GM18508 (cell line): Measurements from ENCODE around the gene CAMK2B.
A peak's percentile ranks its signal among the peaks of the same experiment; 100 is the strongest.
"Not testable (repeated sequence)": the region's sequence is repeated elsewhere in the genome, so short reads cannot be mapped to it uniquely, and the experiment has no call there.

ENCODE experiments used
- ATAC-seq: cut with Tn5 transposase; IDR thresholded peaks from one replicate; pipeline ENCODE4 v1.9.1; 2021; ENCODE audit warnings: moderate number of reproducible peaks; ENCODE audit not compliant: insufficient read depth, unreplicated experiment

The CAMK2B gene

GRCh38 chr7:44200699-44201461, 124.5 kb downstream of the CAMK2B start, which contains the start of gene YKT6:
YKT6 (plus strand) TSS chr7:44200978; CDS start chr7:44201136, 158 bp downstream.
- peak; percentile 96 for ATAC-seq

DNA sequence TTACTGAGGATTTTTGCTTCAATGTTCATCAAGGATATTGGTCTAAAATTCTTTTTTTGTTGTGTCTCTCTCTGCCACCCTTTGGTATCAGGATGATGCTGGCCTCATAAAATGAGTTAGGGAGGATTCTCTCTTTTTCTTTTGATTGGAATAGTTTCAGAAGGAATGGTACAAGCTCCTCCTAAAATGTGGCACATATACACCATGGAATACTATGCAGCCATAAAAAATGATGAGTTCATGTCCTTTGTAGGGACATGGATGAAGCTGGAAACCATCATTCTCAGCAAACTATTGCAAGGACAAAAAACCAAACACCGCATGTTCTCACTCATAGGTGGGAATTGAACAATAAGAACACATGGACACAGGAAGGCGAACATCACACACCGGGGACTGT, 125.2 kb downstream of the CAMK2B start:
- ATAC-seq, result not testable (repeated sequence)

GRCh38 chr7:44197474-44197873, 127.9 kb downstream of the CAMK2B start:
- no peak for ATAC-seq

- ATAC-seq, result no peak
Measured at GRCh38 chr7:44196450-44196872, 128.9 kb downstream of the CAMK2B start.

DNA sequence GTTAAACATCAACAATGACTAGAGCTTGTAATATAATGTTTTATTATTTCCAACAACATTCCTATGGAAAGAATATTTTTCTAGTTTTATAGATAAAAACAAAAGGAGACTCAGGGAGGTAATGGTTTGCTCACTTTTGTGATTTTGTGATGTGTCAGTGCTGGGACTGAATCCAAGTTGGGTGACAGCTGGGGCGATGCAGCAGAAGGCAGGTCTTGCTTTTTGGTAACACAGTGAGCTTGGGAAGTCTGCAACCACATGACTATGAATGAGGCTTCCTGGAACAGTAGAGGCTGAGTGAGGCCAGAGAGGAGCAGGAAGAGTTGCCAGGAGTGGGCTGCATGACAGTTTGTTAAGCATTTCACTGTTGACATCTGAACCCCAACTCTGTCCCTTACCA, 129.5 kb downstream of the CAMK2B start:
- ATAC-seq, result no peak

DNA sequence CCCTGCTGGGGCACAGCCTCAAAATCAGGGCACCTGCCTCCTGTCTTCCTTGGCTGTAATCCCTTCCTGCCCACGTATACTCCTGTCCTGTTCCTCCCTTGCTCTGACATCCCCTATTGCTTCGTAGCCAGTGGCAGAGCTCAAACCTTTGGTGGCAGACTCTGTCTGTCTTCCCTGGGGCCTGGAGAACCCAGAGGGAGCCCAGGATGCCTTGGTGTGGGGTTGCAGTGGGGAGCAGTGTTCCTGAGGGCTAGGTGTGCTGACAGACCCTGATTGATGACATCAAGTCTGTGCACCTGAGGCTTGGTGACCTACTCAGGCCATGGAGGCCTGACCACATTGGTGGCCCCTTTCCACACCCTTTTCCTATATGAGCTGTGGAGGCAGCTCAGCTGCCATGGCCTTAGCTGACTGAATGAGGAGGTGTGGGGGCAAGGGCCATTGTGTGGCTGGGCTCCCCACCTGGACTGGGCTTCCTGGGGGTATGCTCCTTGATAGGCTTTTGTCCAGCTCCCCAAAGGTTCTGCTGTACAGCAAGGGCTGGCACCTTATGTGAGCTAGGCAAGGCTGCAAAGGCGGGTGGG, 130.7 kb downstream of the CAMK2B start:
- ATAC-seq, result no peak

DNA sequence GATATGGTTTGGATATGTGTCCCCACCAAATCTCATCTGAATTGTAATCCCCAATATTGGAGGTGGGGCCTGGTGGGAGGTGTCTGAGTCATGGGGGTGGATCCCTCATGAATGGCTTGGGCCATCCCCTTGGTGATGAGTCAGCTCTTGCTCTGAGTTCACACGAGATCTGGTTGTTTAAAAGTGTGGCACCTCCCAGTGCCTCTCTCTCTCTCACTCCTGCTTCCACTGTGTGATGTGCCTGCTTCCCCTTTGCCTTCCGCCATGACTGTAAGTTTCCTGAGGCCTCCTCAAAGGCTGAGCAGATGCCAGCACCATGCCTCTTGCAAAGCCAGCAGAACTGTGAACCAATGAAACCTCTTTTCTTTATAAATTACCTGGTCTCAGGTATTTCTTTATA, 131.3 kb downstream of the CAMK2B start:
- ATAC-seq, result no peak

DNA sequence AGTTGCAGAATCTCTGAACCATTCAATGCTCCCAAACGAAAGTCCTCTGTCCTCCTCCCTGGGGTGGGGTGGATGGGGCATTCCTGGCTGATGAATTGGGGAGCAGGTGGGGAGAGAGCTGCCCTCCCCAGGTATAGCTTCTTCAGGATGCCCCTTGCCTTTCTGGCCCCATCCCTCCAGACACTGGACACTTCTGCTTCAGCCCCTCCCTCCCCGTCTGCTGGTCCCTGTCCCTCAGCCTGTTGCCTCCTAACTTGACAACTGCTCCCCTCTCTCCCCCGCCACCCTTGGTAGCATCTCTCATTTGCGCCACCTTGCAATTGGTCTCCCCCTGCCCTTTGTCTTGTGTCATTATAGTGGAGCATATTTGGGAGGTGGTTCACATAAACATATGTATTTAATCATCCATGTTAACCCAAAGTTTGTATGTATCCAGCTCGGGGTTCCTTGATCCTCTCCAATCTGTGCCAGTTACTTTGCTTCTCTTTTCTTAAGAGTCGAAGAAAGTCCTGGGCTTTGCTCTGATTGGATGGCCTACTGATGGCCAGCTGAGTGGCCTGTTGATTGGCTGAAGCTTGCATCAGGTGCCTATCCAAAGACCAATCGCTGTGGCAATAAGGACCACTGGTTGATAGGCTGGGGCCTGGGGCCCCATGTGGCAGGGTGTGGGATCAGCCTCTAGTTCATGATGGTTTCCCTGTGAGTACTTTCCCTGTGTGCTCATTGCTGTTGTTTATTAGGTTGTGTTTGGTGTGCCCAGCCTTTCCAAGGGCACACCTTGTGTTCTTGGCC, 132.2 kb downstream of the CAMK2B start:
- no peak for ATAC-seq

- ATAC-seq, result no peak
Measured at GRCh38 chr7:44191171-44191570, 134.2 kb downstream of the CAMK2B start.

GRCh38 chr7:44189993-44190872, 135.2 kb downstream of the CAMK2B start:
- no peak for ATAC-seq

GRCh38 chr7:44189286-44189992, 136.0 kb downstream of the CAMK2B start, which contains the start of gene GCK:
GCK (minus strand) TSS chr7:44189439; CDS start chr7:44188953, 486 bp downstream.
- ATAC-seq, result no peak

- no peak for ATAC-seq
Measured at GRCh38 chr7:44188480-44189225, 136.7 kb downstream of the CAMK2B start.

GRCh38 chr7:44187636-44188416, 137.6 kb downstream of the CAMK2B start:
- ATAC-seq, result no peak

- ATAC-seq, result no peak
Measured at GRCh38 chr7:44186736-44187135, 138.7 kb downstream of the CAMK2B start.

- no peak for ATAC-seq
Measured at GRCh38 chr7:44185729-44186128, 139.7 kb downstream of the CAMK2B start.

- no peak for ATAC-seq
Measured at GRCh38 chr7:44184873-44185446, 140.4 kb downstream of the CAMK2B start.

- no peak for ATAC-seq
Measured at GRCh38 chr7:44184206-44184872, 141.1 kb downstream of the CAMK2B start.
